Progenitor cell of endocrine pancreas (in vitro differentiated cells): ENCODE measurements around the gene BBS9. TPM values are rescaled to one million over a fixed set of nuclear protein-coding genes. Genes with fewer than 3 reads are reported as not detected.
"Not testable (repeated sequence)": the region's sequence is repeated elsewhere in the genome, so short reads cannot be mapped to it uniquely, and the experiment has no call there.

Source experiments
- DNase-seq: peaks from one replicate; pipeline ENCODE4 v3.0.0; 2021; ENCODE audit warnings: low spot score; ENCODE audit not compliant: unreplicated experiment
- H3K27ac Mint-ChIP-seq: 2 replicates; pipeline ENCODE4 v1.8.0; 2021; ENCODE audit warnings: mild to moderate bottlenecking, moderate library complexity, mixed read lengths
- H3K27me3 Mint-ChIP-seq: 2 replicates; pipeline ENCODE4 v1.8.0; 2021; ENCODE audit warnings: mixed read lengths
- H3K36me3 Mint-ChIP-seq: 2 replicates; pipeline ENCODE4 v1.8.0; 2022; ENCODE audit warnings: mixed read lengths; ENCODE audit not compliant: insufficient read depth
- H3K4me1 Mint-ChIP-seq: 2 replicates; pipeline ENCODE4 v1.8.0; 2021; ENCODE audit warnings: low read depth, mixed read lengths
- H3K4me3 Mint-ChIP-seq: 2 replicates; pipeline ENCODE4 v1.8.0; 2021; ENCODE audit warnings: low read depth, mild to moderate bottlenecking, moderate library complexity, mixed read lengths
- H3K9me3 Mint-ChIP-seq: 2 replicates; pipeline ENCODE4 v1.8.0; 2021; ENCODE audit warnings: low read depth, mixed read lengths
- CTCF ChIP-seq: fragments of 200-600 bp; sonication (generic); IDR thresholded peaks from one replicate; pipeline ENCODE4 v1.5.0; 2021; ENCODE audit warnings: antibody characterized with exemption, mild to moderate bottlenecking; ENCODE audit not compliant: unreplicated experiment
- total RNA-seq: library from RNA; stranded (reverse); gene quantifications from 2 replicates; pipeline ENCODE4 v1.2.1, GENCODE V29; 2021

Gene BBS9
- total RNA-seq, 1 donor from 2014 or later = 25.5 TPM

GRCh38 chr7:33509206-33509605, 379.8 kb downstream of the BBS9 start:
- Mint-ChIP-seq H3K36me3 (no peaks in the 10 kb centered on the region), H3K27me3 (no peaks in the 10 kb centered on the region), H3K4me1 (peaks cover 12% of the 10 kb centered on the region), H3K4me3 (no peak overlapping the region), H3K27ac (no peak overlapping the region), H3K9me3 (no peaks in the 10 kb centered on the region)
- no peak for TF ChIP-seq CTCF
- DNase-seq = no peak

- H3K27me3 Mint-ChIP-seq = no peaks in the 10 kb centered on the region
- H3K4me3 Mint-ChIP-seq = no peak overlapping the region
- no peaks in the 10 kb centered on the region for H3K36me3 Mint-ChIP-seq
- peaks cover 12% of the 10 kb centered on the region for H3K4me1 Mint-ChIP-seq
- no peak for TF ChIP-seq CTCF
- no peak for DNase-seq
- no peaks in the 10 kb centered on the region for H3K9me3 Mint-ChIP-seq
- H3K27ac Mint-ChIP-seq = no peak overlapping the region
These were observed 382.4 kb downstream of the BBS9 start for GRCh38 chr7:33511778-33512177.

GRCh38 chr7:33516568-33516967, 387.2 kb downstream of the BBS9 start:
- no peak overlapping the region for H3K4me3 Mint-ChIP-seq
- no peak for DNase-seq

GRCh38 chr7:33517191-33517590, 387.8 kb downstream of the BBS9 start:
- no peak for DNase-seq
- no peaks in the 10 kb centered on the region for H3K9me3 Mint-ChIP-seq
- H3K27ac Mint-ChIP-seq = no peak overlapping the region
- no peaks in the 10 kb centered on the region for H3K36me3 Mint-ChIP-seq
- no peak for TF ChIP-seq CTCF
- H3K4me1 Mint-ChIP-seq = peaks cover 2% of the 10 kb centered on the region
- no peaks in the 10 kb centered on the region for H3K27me3 Mint-ChIP-seq
- H3K4me3 Mint-ChIP-seq = no peak overlapping the region

More at GRCh38 chr7:33516568-33516967, 387.2 kb downstream of the BBS9 start:
- no peaks in the 10 kb centered on the region for H3K9me3 Mint-ChIP-seq
- TF ChIP-seq CTCF = no peak
- H3K27ac Mint-ChIP-seq = no peak overlapping the region
- no peaks in the 10 kb centered on the region for H3K27me3 Mint-ChIP-seq
- H3K4me1 Mint-ChIP-seq = peaks cover 5% of the 10 kb centered on the region
- no peaks in the 10 kb centered on the region for H3K36me3 Mint-ChIP-seq

GRCh38 chr7:33527008-33527407, 397.6 kb downstream of the BBS9 start:
- Mint-ChIP-seq H3K4me3 (peak overlapping the region; percentile 73), H3K27ac (peak overlapping the region; percentile 45)
- not testable (repeated sequence) for H3K27me3 Mint-ChIP-seq, H3K4me1 Mint-ChIP-seq, H3K9me3 Mint-ChIP-seq, DNase-seq, H3K36me3 Mint-ChIP-seq

- H3K27me3 Mint-ChIP-seq, H3K9me3 Mint-ChIP-seq, H3K36me3 Mint-ChIP-seq, H3K4me1 Mint-ChIP-seq, DNase-seq: not testable (repeated sequence)
- Mint-ChIP-seq H3K27ac (peak overlapping the region; percentile 45), H3K4me3 (peak overlapping the region; percentile 73)
These were observed 398.2 kb downstream of the BBS9 start for GRCh38 chr7:33527613-33528012.
